ENCODE data around the gene REXO4. TPM values are rescaled to one million over a fixed set of nuclear protein-coding genes. Genes with fewer than 3 reads are reported as not detected.

The REXO4 gene
- total RNA-seq, 1 experiment from 2014 or later, result 38.6 TPM

DNA sequence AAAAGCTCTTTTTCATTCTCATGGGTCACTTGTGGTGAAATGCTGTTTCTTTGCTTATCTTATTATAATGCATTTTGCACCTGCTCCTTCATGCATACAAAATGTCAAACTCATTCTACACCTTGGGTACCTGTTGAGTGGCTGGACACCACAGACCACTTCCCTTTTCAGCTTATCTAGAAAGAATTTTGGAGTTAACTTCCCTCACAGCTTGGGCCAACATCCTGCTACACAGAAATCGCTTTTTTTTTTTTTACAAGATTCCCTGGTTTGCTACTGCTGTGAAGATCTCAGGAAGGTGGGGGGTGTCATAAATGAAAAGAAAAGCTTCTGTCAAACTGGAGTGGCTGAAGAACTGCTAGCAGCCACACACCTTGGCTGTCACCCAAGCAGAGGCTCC lies 2.6 kb downstream of the REXO4 start:
- CTCF ChIA-PET, result no interaction called here
- no peak overlapping the region for H3K4me3 Mint-ChIP-seq
- peaks cover 41% of the 10 kb centered on the region for H3K36me3 Mint-ChIP-seq

GRCh38 chr9:133408042-133408441 lies 9.8 kb downstream of the REXO4 start:
- no peak overlapping the region for H3K27ac Mint-ChIP-seq
- no peak overlapping the region for H3K4me3 Mint-ChIP-seq
- DNase-seq (ENCODE audit: low spot score) (no peak), ATAC-seq (no peak)
- H3K4me1 Mint-ChIP-seq, result no peaks in the 10 kb centered on the region
- peaks cover 68% of the 10 kb centered on the region for H3K36me3 Mint-ChIP-seq
- no peaks in the 10 kb centered on the region for H3K27me3 Mint-ChIP-seq (ENCODE audit: low read depth)
- POLR2A ChIA-PET, result no interaction called here
- CTCF ChIA-PET, result no interaction called here
- H3K9me3 Mint-ChIP-seq, result no peaks in the 10 kb centered on the region
- no peak for TF ChIP-seq SMAD4 (CRISPR knock-in tag; IDR thresholded peaks at IDR 0.05)
- no peak for TF ChIP-seq MXD4 (CRISPR knock-in tag; IDR thresholded peaks at IDR 0.05; ENCODE audit: borderline replicate concordance)
- TF ChIP-seq, protein P1, sequence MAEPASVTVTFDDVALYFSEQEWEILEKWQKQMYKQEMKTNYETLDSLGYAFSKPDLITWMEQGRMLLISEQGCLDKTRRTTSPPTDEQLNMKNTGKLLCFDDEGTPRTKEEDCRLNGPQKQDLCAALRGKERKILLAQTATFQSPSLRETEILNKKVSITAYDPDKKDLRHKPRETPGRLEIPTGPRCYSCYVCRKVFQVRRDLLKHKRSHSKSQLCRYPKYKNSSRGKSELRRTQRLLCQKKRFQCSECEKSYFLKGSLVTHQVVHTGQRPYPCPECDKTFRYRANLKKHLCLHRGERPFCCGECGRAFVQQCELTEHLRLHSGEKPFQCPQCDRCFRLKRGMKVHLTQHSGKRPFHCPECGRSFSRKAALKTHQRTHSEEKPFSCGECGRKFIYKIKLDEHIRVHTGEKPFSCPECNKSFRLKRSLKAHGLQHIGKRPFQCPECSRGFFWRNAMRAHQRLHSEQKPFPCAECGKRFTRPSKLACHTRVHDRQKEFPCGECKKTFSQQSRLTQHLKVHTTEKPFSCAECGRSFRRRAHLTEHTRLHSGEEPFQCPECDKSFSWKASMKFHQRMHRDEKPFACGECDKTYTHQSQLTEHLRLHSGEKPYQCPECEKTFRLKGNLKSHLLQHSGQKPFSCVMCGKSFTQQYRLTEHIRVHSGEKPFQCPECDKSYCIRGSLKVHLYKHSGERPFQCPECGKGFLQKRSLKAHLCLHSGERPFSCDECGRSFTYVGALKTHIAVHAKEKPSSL (CRISPR knock-in tag; conservative IDR thresholded peaks at IDR 0.05), result no peak
- TF ChIP-seq SOX15 (CRISPR knock-in tag; IDR thresholded peaks at IDR 0.05), result no peak
- TF ChIP-seq NFE2L1 (CRISPR knock-in tag; IDR thresholded peaks at IDR 0.05), result no peak
- TF ChIP-seq ZNF232 (CRISPR knock-in tag; IDR thresholded peaks at IDR 0.05), result no peak
- no peak for TF ChIP-seq ZNF219 (CRISPR knock-in tag; IDR thresholded peaks at IDR 0.05; ENCODE audit: borderline replicate concordance)
- TF ChIP-seq HMGA2 (CRISPR knock-in tag; IDR thresholded peaks at IDR 0.05), result no peak
- TF ChIP-seq ZNF416 (CRISPR knock-in tag; IDR thresholded peaks at IDR 0.05), result no peak
- TF ChIP-seq, protein P2, sequence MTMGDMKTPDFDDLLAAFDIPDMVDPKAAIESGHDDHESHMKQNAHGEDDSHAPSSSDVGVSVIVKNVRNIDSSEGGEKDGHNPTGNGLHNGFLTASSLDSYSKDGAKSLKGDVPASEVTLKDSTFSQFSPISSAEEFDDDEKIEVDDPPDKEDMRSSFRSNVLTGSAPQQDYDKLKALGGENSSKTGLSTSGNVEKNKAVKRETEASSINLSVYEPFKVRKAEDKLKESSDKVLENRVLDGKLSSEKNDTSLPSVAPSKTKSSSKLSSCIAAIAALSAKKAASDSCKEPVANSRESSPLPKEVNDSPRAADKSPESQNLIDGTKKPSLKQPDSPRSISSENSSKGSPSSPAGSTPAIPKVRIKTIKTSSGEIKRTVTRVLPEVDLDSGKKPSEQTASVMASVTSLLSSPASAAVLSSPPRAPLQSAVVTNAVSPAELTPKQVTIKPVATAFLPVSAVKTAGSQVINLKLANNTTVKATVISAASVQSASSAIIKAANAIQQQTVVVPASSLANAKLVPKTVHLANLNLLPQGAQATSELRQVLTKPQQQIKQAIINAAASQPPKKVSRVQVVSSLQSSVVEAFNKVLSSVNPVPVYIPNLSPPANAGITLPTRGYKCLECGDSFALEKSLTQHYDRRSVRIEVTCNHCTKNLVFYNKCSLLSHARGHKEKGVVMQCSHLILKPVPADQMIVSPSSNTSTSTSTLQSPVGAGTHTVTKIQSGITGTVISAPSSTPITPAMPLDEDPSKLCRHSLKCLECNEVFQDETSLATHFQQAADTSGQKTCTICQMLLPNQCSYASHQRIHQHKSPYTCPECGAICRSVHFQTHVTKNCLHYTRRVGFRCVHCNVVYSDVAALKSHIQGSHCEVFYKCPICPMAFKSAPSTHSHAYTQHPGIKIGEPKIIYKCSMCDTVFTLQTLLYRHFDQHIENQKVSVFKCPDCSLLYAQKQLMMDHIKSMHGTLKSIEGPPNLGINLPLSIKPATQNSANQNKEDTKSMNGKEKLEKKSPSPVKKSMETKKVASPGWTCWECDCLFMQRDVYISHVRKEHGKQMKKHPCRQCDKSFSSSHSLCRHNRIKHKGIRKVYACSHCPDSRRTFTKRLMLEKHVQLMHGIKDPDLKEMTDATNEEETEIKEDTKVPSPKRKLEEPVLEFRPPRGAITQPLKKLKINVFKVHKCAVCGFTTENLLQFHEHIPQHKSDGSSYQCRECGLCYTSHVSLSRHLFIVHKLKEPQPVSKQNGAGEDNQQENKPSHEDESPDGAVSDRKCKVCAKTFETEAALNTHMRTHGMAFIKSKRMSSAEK (CRISPR knock-in tag; IDR thresholded peaks at IDR 0.05; ENCODE audit: borderline replicate concordance), result no peak

More for the DNA sequence above, 2.6 kb downstream of the REXO4 start:
- no peaks in the 10 kb centered on the region for H3K9me3 Mint-ChIP-seq
- DNase-seq (ENCODE audit: low spot score) (no peak), ATAC-seq (no peak)
- H3K27ac Mint-ChIP-seq, result no peak overlapping the region; the same call in 1 of the 2 replicates
- TF ChIP-seq RORB (CRISPR knock-in tag; IDR thresholded peaks at IDR 0.05) (no peak), MXD4 (CRISPR knock-in tag; IDR thresholded peaks at IDR 0.05; ENCODE audit: borderline replicate concordance) (no peak), AFF4 (CRISPR knock-in tag; IDR thresholded peaks at IDR 0.05; ENCODE audit: borderline replicate concordance) (no peak), ZNF416 (CRISPR knock-in tag; IDR thresholded peaks at IDR 0.05) (no peak), FOXP4 (CRISPR knock-in tag; IDR thresholded peaks at IDR 0.05) (no peak), ATF1 (CRISPR knock-in tag; IDR thresholded peaks at IDR 0.05) (no peak)
- TF ChIP-seq, protein P3, sequence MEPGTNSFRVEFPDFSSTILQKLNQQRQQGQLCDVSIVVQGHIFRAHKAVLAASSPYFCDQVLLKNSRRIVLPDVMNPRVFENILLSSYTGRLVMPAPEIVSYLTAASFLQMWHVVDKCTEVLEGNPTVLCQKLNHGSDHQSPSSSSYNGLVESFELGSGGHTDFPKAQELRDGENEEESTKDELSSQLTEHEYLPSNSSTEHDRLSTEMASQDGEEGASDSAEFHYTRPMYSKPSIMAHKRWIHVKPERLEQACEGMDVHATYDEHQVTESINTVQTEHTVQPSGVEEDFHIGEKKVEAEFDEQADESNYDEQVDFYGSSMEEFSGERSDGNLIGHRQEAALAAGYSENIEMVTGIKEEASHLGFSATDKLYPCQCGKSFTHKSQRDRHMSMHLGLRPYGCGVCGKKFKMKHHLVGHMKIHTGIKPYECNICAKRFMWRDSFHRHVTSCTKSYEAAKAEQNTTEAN (CRISPR knock-in tag; IDR thresholded peaks at IDR 0.05), result no peak
- POLR2A ChIA-PET, result no interaction called here
- H3K27me3 Mint-ChIP-seq (ENCODE audit: low read depth), result no peaks in the 10 kb centered on the region
- peaks cover 23% of the 10 kb centered on the region for H3K4me1 Mint-ChIP-seq
